H9 (cell line): ENCODE results near the gene FMN1. TPM values are rescaled to one million over a fixed set of nuclear protein-coding genes. Genes with fewer than 3 reads are reported as not detected.

ENCODE experiments used
- DNase-seq: peaks from one replicate; pipeline ENCODE4 v3.0.0-alpha.2; 2017
- H2AFZ ChIP-seq: one replicate; pipeline ENCODE4 v1.6.1; 2013; ENCODE audit warnings: mild to moderate bottlenecking, low read length, control low read depth, moderate library complexity
- H2AK5ac ChIP-seq: 2 replicates; pipeline ENCODE4 v1.6.1; 2013; ENCODE audit warnings: low read length, control low read depth, mixed read lengths; ENCODE audit not compliant: insufficient read length
- H2BK120ac ChIP-seq: one replicate; pipeline ENCODE4 v1.6.1; 2013; ENCODE audit warnings: low read depth, mild to moderate bottlenecking, low read length, control low read depth, inconsistent platforms; ENCODE audit not compliant: poor library complexity, severe bottlenecking
- H2BK12ac ChIP-seq: 2 replicates; pipeline ENCODE4 v1.6.1; 2013; ENCODE audit warnings: low read length, control low read depth, mixed read lengths, low read depth; ENCODE audit not compliant: insufficient read length
- H2BK15ac ChIP-seq: 2 replicates; pipeline ENCODE4 v1.6.1; 2013; ENCODE audit warnings: low read depth, low read length, control low read depth
- H2BK20ac ChIP-seq: one replicate; pipeline ENCODE4 v1.6.1; 2013; ENCODE audit warnings: low read depth, mild to moderate bottlenecking, low read length, control low read depth, inconsistent platforms; ENCODE audit not compliant: poor library complexity, severe bottlenecking
- H2BK5ac ChIP-seq: 2 replicates; pipeline ENCODE4 v1.6.1; 2013; ENCODE audit warnings: low read length, control low read depth, mixed read lengths; ENCODE audit not compliant: insufficient read length
- H3K14ac ChIP-seq: 2 replicates; pipeline ENCODE4 v1.6.1; 2013; ENCODE audit warnings: low read length, control low read depth; ENCODE audit not compliant: insufficient read depth
- H3K18ac ChIP-seq: 2 replicates; pipeline ENCODE4 v1.6.1; 2013; ENCODE audit warnings: low read depth, mild to moderate bottlenecking, mixed read lengths, low read length, control low read depth; ENCODE audit not compliant: insufficient read length
- H3K23ac ChIP-seq: 2 replicates; pipeline ENCODE4 v1.6.1; 2013; ENCODE audit warnings: low read length, control low read depth, mixed read lengths, low read depth; ENCODE audit not compliant: insufficient read length
- H3K23me2 ChIP-seq: 2 replicates; pipeline ENCODE4 v1.6.1; 2013; ENCODE audit warnings: low read depth, mild to moderate bottlenecking, mixed read lengths, low read length, control low read depth; ENCODE audit not compliant: insufficient read length, poor library complexity, severe bottlenecking
- H3K27ac ChIP-seq: 2 replicates; pipeline ENCODE4 v1.5.1; 2013; ENCODE audit warnings: low read length, control low read depth, mixed read lengths, low read depth; ENCODE audit not compliant: insufficient read length
- H3K27me3 ChIP-seq: 2 replicates; pipeline ENCODE4 v1.6.1; 2013; ENCODE audit warnings: low read length, control low read depth, inconsistent platforms; ENCODE audit not compliant: insufficient read depth
- H3K4ac ChIP-seq: 2 replicates; pipeline ENCODE4 v1.6.1; 2013; ENCODE audit warnings: low read depth, mild to moderate bottlenecking, control low read depth, inconsistent platforms, low read length, moderate library complexity
- H3K4me1 ChIP-seq: 2 replicates; pipeline ENCODE4 v1.6.1; 2013; ENCODE audit warnings: low read length, control low read depth, inconsistent platforms; ENCODE audit not compliant: insufficient read depth
- H3K4me2 ChIP-seq: 2 replicates; pipeline ENCODE4 v1.6.1; 2013; ENCODE audit warnings: low read length, control low read depth, mixed read lengths; ENCODE audit not compliant: insufficient read length, insufficient read depth
- H3K56ac ChIP-seq: 2 replicates; pipeline ENCODE4 v1.6.1; 2013; ENCODE audit warnings: low read depth, mild to moderate bottlenecking, mixed read lengths, low read length, control low read depth; ENCODE audit not compliant: insufficient read length
- H3K79me1 ChIP-seq: 2 replicates; pipeline ENCODE4 v1.6.1; 2013; ENCODE audit warnings: low read depth, mild to moderate bottlenecking, moderate library complexity, low read length, control low read depth, inconsistent platforms; ENCODE audit not compliant: insufficient read depth, poor library complexity, severe bottlenecking
- H3K79me2 ChIP-seq: 2 replicates; pipeline ENCODE4 v1.6.1; 2013; ENCODE audit warnings: low read length, control low read depth, inconsistent platforms; ENCODE audit not compliant: insufficient read depth
- H3K9ac ChIP-seq: 2 replicates; pipeline ENCODE4 v1.6.1; 2013; ENCODE audit warnings: low read length, control low read depth, mixed read lengths; ENCODE audit not compliant: insufficient read length; ENCODE audit errors: extremely low read depth
- H3K9me3 ChIP-seq: one replicate; pipeline ENCODE4 v1.6.1; 2013; ENCODE audit warnings: low read depth, low read length, inconsistent platforms; ENCODE audit not compliant: control insufficient read depth
- H3T11ph ChIP-seq: one replicate; pipeline ENCODE4 v1.6.1; 2013; ENCODE audit warnings: mild to moderate bottlenecking, low read length, control low read depth, inconsistent platforms
- H4K20me1 ChIP-seq: one replicate; pipeline ENCODE4 v1.6.1; 2013; ENCODE audit not compliant: control insufficient read depth, insufficient read length, insufficient read depth
- H4K5ac ChIP-seq: 2 replicates; pipeline ENCODE4 v1.6.1; 2013; ENCODE audit warnings: low read depth, mild to moderate bottlenecking, mixed read lengths, low read length, control low read depth; ENCODE audit not compliant: insufficient read length
- H4K8ac ChIP-seq: replicated peaks from 2 replicates; pipeline ENCODE4 v1.6.1; 2013; ENCODE audit warnings: low read length, control low read depth, mixed read lengths, low read depth; ENCODE audit not compliant: insufficient read length
- H4K91ac ChIP-seq: 2 replicates; pipeline ENCODE4 v1.6.1; 2013; ENCODE audit warnings: low read depth, mild to moderate bottlenecking, moderate library complexity, mixed read lengths, low read length, control low read depth; ENCODE audit not compliant: insufficient read length
- H3K27ac Mint-ChIP-seq, 3 experiments: 2 replicates in 2 of 3; 3 replicates in 1 of 3; pipeline ENCODE4 v1.8.0; 2020 to 2021; ENCODE audit warnings: mixed read lengths in 3 of 3, mild to moderate bottlenecking in 1 of 3, moderate library complexity in 1 of 3
- H3K27me3 Mint-ChIP-seq: 2 replicates; pipeline ENCODE4 v1.8.0; 2021; ENCODE audit warnings: low read depth, mild to moderate bottlenecking, moderate library complexity, mixed read lengths
- H3K36me3 Mint-ChIP-seq, 3 experiments: 2 replicates in 2 of 3; 3 replicates in 1 of 3; pipeline ENCODE4 v1.8.0; 2020 to 2021; ENCODE audit warnings: low read depth in 3 of 3, mixed read lengths in 3 of 3; ENCODE audit not compliant: insufficient read depth in 1 of 3
- H3K4me1 Mint-ChIP-seq, 2 experiments: 2 replicates each; pipeline ENCODE4 v1.8.0; 2020; ENCODE audit warnings: mixed read lengths in 2 of 2
- H3K4me3 Mint-ChIP-seq, 2 experiments: 2 replicates in 1 of 2; 3 replicates in 1 of 2; pipeline ENCODE4 v1.8.0; 2020 to 2021; ENCODE audit warnings: mild to moderate bottlenecking in 2 of 2, mixed read lengths in 2 of 2, moderate library complexity in 1 of 2
- H3K9me3 Mint-ChIP-seq, 2 experiments: 2 replicates in 1 of 2; 3 replicates in 1 of 2; pipeline ENCODE4 v1.8.0; 2020; ENCODE audit warnings: mild to moderate bottlenecking in 2 of 2, mixed read lengths in 2 of 2, moderate library complexity in 1 of 2
- CTCF ChIP-seq: fragments of 200-600 bp; sonication (generic); conservative IDR thresholded peaks from 3 replicates; pipeline ENCODE4 v1.8.0; 2021; ENCODE audit warnings: antibody characterized with exemption, mild to moderate bottlenecking
- WGBS: extraction: QIAGEN DNeasy Blood & Tissue Kit; methylation state at CpG from one replicate; pipeline ENCODE4 v1.1.7; 2013; ENCODE audit warnings: missing lambda C conversion rate, low lambda C conversion rate, mixed read lengths; ENCODE audit not compliant: insufficient read length; ENCODE audit errors: extremely low coverage; 5-methylcytosine and 5-hydroxymethylcytosine counted together
- total RNA-seq: library from RNA; stranded (reverse); gene quantifications from 2 replicates; pipeline ENCODE4 v1.2.1, GENCODE V29; 2021

FMN1 gene
- total RNA-seq, 1 experiment from 2014 or later: 1.9 TPM

GRCh38 chr15:32879980-32880379 lies 314.5 kb downstream of the FMN1 start:
- no CpG with 5 or more reads among the region's 6 CpGs for WGBS
- Histone ChIP-seq H3K18ac (no peak overlapping the region), H3K27me3 (no peaks in the 10 kb centered on the region), H3K4ac (no peak overlapping the region), H2AFZ (no peak overlapping the region), H3K56ac (no peak overlapping the region), H4K8ac (no peak overlapping the region), H4K20me1 (no peaks in the 10 kb centered on the region), H3K23ac (no peak overlapping the region), H2BK15ac (no peak overlapping the region), H3K23me2 (no peaks in the 10 kb centered on the region), H2BK5ac (no peak overlapping the region), H3K79me1 (no peaks in the 10 kb centered on the region), H2BK12ac (no peak overlapping the region), H3K4me1 (no peaks in the 10 kb centered on the region; the same call in 1 of the 2 replicates), H3K4me2 (no peak overlapping the region), H3K9ac (no peak overlapping the region), H3K27ac (no peak overlapping the region), H3T11ph (no peak overlapping the region), H2BK120ac (no peak overlapping the region), H2AK5ac (no peak overlapping the region), H4K5ac (no peak overlapping the region), H3K79me2 (no peaks in the 10 kb centered on the region), H4K91ac (no peak overlapping the region), H3K9me3 (no peaks in the 10 kb centered on the region), H2BK20ac (no peak overlapping the region), H3K14ac (no peak overlapping the region)
- no peak for TF ChIP-seq CTCF
- H3K4me3 Mint-ChIP-seq: no peak overlapping the region
- H3K27ac Mint-ChIP-seq: no peak overlapping the region
- H3K36me3 Mint-ChIP-seq: no peaks in the 10 kb centered on the region
- H3K9me3 Mint-ChIP-seq: no peaks in the 10 kb centered on the region
- no peaks in the 10 kb centered on the region for H3K27me3 Mint-ChIP-seq
- DNase-seq: no peak
- H3K4me1 Mint-ChIP-seq: 0 out of 4 replicates have a peak, but pooled peaks cover 0 to 3% of the 10 kb centered on the region in 2 experiments
